A673 (cell line): Measurements from ENCODE around the gene CHST12.

Experiments
- CTCF ChIP-seq: fragments of 300-800, 200-600 bp; sonication (generic); conservative IDR thresholded peaks from 2 replicates; pipeline ENCODE4 v1.5.1; 2017; ENCODE audit warnings: low read depth, mild to moderate bottlenecking, antibody characterized with exemption, low read length, moderate library complexity, mixed read lengths
- EZH2 ChIP-seq: fragments of 200-600 bp; sonication (generic); IDR thresholded peaks from 2 replicates; pipeline ENCODE4 v1.6.1; 2017; ENCODE audit warnings: borderline replicate concordance, low read depth, mild to moderate bottlenecking, mixed read lengths, antibody characterized with exemption, low read length; ENCODE audit not compliant: poor library complexity, severe bottlenecking

DNA sequence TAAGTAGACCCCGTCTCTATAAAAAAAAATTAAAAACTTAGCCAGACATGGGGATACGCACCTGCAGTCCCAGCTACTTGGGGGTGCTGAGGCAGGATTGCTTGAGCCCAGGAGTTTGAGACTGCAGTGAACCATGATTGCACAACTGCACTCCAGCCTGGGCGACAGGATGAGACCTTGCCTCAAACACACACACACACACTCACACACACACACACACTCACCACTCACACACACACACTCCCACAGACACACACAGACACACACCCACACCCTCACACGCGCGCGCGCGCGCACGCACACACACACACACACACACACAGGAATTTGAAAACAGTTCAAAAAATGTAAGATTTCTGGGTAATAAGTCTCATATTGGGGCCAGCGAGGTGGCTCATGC is 81.5 kb downstream of the CHST12 start:
- TF ChIP-seq CTCF (no peak), EZH2 (no peak)
